ENCODE results near the gene KRT34. TPM values are rescaled to one million over a fixed set of nuclear protein-coding genes. Genes with fewer than 3 reads are reported as not detected.

Gene KRT34
- total RNA-seq, 1 experiment from 2014 or later, result not detected

- Histone ChIP-seq H3K9ac (ENCODE audit: low read length) (no peak within 1 kb of the TSS), H3K27me3 (ENCODE audit: insufficient read depth, low read length) (no peaks in the 10 kb centered on the region), H3K4me3 (replicated peaks in 1 of 2; ENCODE audit: low read depth in 1 of 2, low read length in 2 of 2) (no peak within 1 kb of the TSS), H3K4me2 (ENCODE audit: low read length) (no peak within 1 kb of the TSS), H3K9me2 (ENCODE audit: insufficient read depth) (no peaks in the 10 kb centered on the region), H3K79me2 (ENCODE audit: insufficient read depth, low read length) (no peaks in the 10 kb centered on the region), H4K20me1 (ENCODE audit: insufficient read depth) (no peaks in the 10 kb centered on the region), H3K4me1 (ENCODE audit: control insufficient read depth in 1 of 2, insufficient read depth in 2 of 2, low read length in 2 of 2) (peaks cover 8 to 40% of the 10 kb centered on the region in 2 experiments; a peak in 3 of 4 replicates), H3K27ac (ENCODE audit: low read depth, low read length) (no peak within 1 kb of the TSS), H3K36me3 (ENCODE audit: control insufficient read depth in 1 of 2, insufficient read depth in 2 of 2, low read length in 2 of 2) (no peaks in the 10 kb centered on the region), H2AFZ (ENCODE audit: low read depth, low read length, poor library complexity, severe bottlenecking) (no peak within 1 kb of the TSS), H3K9me3 (ENCODE audit: control insufficient read depth in 1 of 2, insufficient read depth in 1 of 2, low read depth in 1 of 2, low read length in 2 of 2) (peaks cover 0 to 5% of the 10 kb centered on the region in 2 experiments; a peak in 1 of 4 replicates)
- RAD21 ChIA-PET (ENCODE audit: low non-redundant PET in 1 of 2, low total read pairs in 2 of 2, uncharacterized antibody in 2 of 2, unreplicated experiment in 2 of 2), result no interaction called here
- TF ChIP-seq SRF (IDR thresholded peaks at IDR 0.05; ENCODE audit: low read depth), result no peak
- no peak for ATAC-seq
- no peak for DNase-seq (ENCODE audit: low read depth, low spot score)
- CTCF ChIA-PET, result no interaction called here
- no TSS peak for BruUV-seq (replicated peaks)
- intact Hi-C loops (cut with micrococcal nuclease), result no loop called here
- POLR2A ChIA-PET, result no interaction called here
Observed at GRCh38 chr17:41396996-41397660, 15.0 kb upstream of the KRT34 start, which contains the start of gene KRT31. KRT31 (minus strand) TSS chr17:41397608; CDS start chr17:41397539, 69 bp downstream.

- ATAC-seq (no peak), DNase-seq (ENCODE audit: low read depth, low spot score) (no peak)
- Histone ChIP-seq H3K27ac (ENCODE audit: low read depth, low read length) (no peak overlapping the region), H3K9ac (ENCODE audit: low read length) (no peak overlapping the region), H3K9me2 (ENCODE audit: insufficient read depth) (no peaks in the 10 kb centered on the region), H3K9me3 (ENCODE audit: control insufficient read depth in 1 of 2, insufficient read depth in 1 of 2, low read depth in 1 of 2, low read length in 2 of 2) (peaks cover 0 to 5% of the 10 kb centered on the region in 2 experiments; a peak in 1 of 4 replicates), H4K20me1 (ENCODE audit: insufficient read depth) (no peaks in the 10 kb centered on the region), H3K4me1 (ENCODE audit: control insufficient read depth in 1 of 2, insufficient read depth in 2 of 2, low read length in 2 of 2) (peaks cover 6 to 38% of the 10 kb centered on the region in 2 experiments; a peak in 3 of 4 replicates), H3K4me3 (replicated peaks in 1 of 2; ENCODE audit: low read depth in 1 of 2, low read length in 2 of 2) (no peak overlapping the region), H3K79me2 (ENCODE audit: insufficient read depth, low read length) (no peaks in the 10 kb centered on the region), H3K36me3 (ENCODE audit: control insufficient read depth in 1 of 2, insufficient read depth in 2 of 2, low read length in 2 of 2) (no peaks in the 10 kb centered on the region), H3K27me3 (ENCODE audit: insufficient read depth, low read length) (no peaks in the 10 kb centered on the region), H3K4me2 (ENCODE audit: low read length) (no peak overlapping the region), H2AFZ (ENCODE audit: low read depth, low read length, poor library complexity, severe bottlenecking) (no peak overlapping the region)
- POLR2A ChIA-PET, result no interaction called here
- CTCF ChIA-PET, result no interaction called here
- RAD21 ChIA-PET (ENCODE audit: low non-redundant PET in 1 of 2, low total read pairs in 2 of 2, uncharacterized antibody in 2 of 2, unreplicated experiment in 2 of 2), result no interaction called here
- BruUV-seq (replicated peaks), result no TSS peak
- intact Hi-C loops (cut with micrococcal nuclease), result no loop called here
- TF ChIP-seq ELF1 (IDR thresholded peaks at IDR 0.05; ENCODE audit: borderline replicate concordance, low read depth) (no peak), REST (IDR thresholded peaks at IDR 0.05; ENCODE audit: low read depth) (no peak), CBX3 (IDR thresholded peaks at IDR 0.05; ENCODE audit: low read depth) (no peak), EZH2 (IDR thresholded peaks at IDR 0.05) (no peak), POLR2AphosphoS5 (IDR thresholded peaks at IDR 0.05; ENCODE audit: low read depth, low read length) (no peak), TCF7L2 (IDR thresholded peaks at IDR 0.05; ENCODE audit: borderline replicate concordance, extremely low read depth, insufficient read depth, insufficient read length) (no peak), RAD21 (IDR thresholded peaks at IDR 0.05; ENCODE audit: low read depth) (no peak), EGR1 (IDR thresholded peaks at IDR 0.05; ENCODE audit: low read depth) (no peak), SIN3A (IDR thresholded peaks at IDR 0.05; ENCODE audit: low read depth) (no peak), ATF3 (IDR thresholded peaks at IDR 0.05) (no peak), POLR2A (IDR thresholded peaks at IDR 0.05; ENCODE audit: borderline replicate concordance, extremely low read depth, insufficient read depth, insufficient read length) (no peak), SP1 (IDR thresholded peaks at IDR 0.05; ENCODE audit: low read depth) (no peak), CTCF (IDR thresholded peaks at IDR 0.05 in 2 of 3, conservative IDR thresholded peaks at IDR 0.05 in 1 of 3; ENCODE audit: borderline replicate concordance in 1 of 3, insufficient read depth in 1 of 3, low read depth in 2 of 3, low read length in 2 of 3) (no peak), YY1 (IDR thresholded peaks at IDR 0.05; ENCODE audit: extremely low read depth, insufficient replicate concordance, low read depth, low read length) (no peak), SRF (IDR thresholded peaks at IDR 0.05; ENCODE audit: low read depth) (no peak)
Observed at GRCh38 chr17:41396340-41396739, 14.2 kb upstream of the KRT34 start.

All from HCT116 (cell line).